GM19238 (cell line): ENCODE results near the gene ZSCAN10.
A peak's percentile ranks its signal among the peaks of the same experiment; 100 is the strongest.

ENCODE experiments used
- DNase-seq: peaks from one replicate; pipeline ENCODE4 v3.0.0; 2011; ENCODE audit warnings: low spot score; ENCODE audit not compliant: insufficient read length

Gene ZSCAN10

GRCh38 chr16:3049921-3050481 is 49.1 kb downstream of the ZSCAN10 start:
- no peak for DNase-seq

GRCh38 chr16:3047387-3047720 is 51.7 kb downstream of the ZSCAN10 start:
- DNase-seq: no peak

DNA sequence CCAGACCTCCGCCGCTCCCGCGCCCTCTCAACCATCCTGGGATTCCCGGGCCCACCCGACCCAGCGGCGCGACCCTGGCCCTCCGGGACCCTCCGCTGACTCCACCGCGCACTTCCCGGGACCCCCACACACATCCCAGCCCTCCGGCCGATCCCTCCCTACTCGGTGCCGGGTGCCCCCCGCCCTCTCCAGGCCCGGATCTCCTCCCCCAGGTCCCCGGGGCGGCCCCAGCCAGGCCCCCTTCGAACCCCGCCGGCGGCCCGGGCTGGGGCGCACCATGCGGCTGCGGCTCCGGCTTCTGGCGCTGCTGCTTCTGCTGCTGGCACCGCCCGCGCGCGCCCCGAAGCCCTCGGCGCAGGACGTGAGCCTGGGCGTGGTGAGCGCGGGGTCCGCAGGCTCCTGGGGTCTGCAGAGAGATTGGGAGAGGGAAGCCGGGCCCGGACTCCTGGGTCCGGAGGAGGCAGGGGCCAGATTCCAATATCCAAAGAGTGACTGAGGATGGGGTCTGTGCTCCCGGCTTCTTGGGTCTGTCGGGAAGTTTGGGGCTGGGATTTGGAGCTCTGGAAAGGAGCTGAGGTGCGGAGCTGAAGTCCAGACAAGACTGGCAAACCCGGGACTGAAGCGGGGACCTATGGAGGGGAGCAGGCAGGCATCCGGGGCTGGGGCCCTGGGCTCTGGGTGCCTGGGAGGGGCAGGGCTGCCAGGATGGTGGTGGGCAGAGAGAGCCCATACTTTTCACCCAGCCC is 52.3 kb downstream of the ZSCAN10 start:
- DNase-seq: no peak

GRCh38 chr16:3045758-3046640 is 53.1 kb downstream of the ZSCAN10 start, which contains the start of gene MMP25:
TSS of gene MMP25 (plus strand) at chr16:3046561. CDS start at chr16:3046918, 357 bp downstream.
- peak; percentile 64 for DNase-seq

- DNase-seq: no peak
Measured at GRCh38 chr16:3044708-3045107, 54.4 kb downstream of the ZSCAN10 start.

- no peak for DNase-seq
Measured at GRCh38 chr16:3042376-3042775, 56.7 kb downstream of the ZSCAN10 start.

- no peak for DNase-seq
Measured at GRCh38 chr16:3038896-3039295, 60.2 kb downstream of the ZSCAN10 start.
